ENCODE data around the gene AK1.

Gene AK1

GRCh38 chr9:127818574-127818973 lies 58.9 kb downstream of the AK1 start:
- DNase-seq (ENCODE audit: low read depth in 2 of 2) = no peak

- no peak for DNase-seq (ENCODE audit: low read depth in 2 of 2)
These were observed 59.5 kb downstream of the AK1 start for GRCh38 chr9:127817881-127818434.

- no peak for DNase-seq (ENCODE audit: low read depth in 2 of 2)
These were observed 60.7 kb downstream of the AK1 start for GRCh38 chr9:127816728-127817127.
